DOHH2 (cell line): ENCODE results near the gene SMCO4.

ENCODE experiments used
- EZH2phosphoT487 ChIP-seq: fragments of 200-600 bp; sonication (generic); IDR thresholded peaks from 2 replicates; pipeline ENCODE4 v1.6.1; 2017; ENCODE audit warnings: borderline replicate concordance, mild to moderate bottlenecking, antibody characterized with exemption, low read length, moderate library complexity, mixed read lengths
- TF ChIP-seq, protein P1 (sequence below): fragments of 200-600 bp; sonication (generic); IDR thresholded peaks from one replicate; pipeline ENCODE4 v1.5.1; 2014; ENCODE audit warnings: antibody characterized with exemption, mild to moderate bottlenecking, low read depth, low read length; ENCODE audit not compliant: poor library complexity, severe bottlenecking

DNA sequence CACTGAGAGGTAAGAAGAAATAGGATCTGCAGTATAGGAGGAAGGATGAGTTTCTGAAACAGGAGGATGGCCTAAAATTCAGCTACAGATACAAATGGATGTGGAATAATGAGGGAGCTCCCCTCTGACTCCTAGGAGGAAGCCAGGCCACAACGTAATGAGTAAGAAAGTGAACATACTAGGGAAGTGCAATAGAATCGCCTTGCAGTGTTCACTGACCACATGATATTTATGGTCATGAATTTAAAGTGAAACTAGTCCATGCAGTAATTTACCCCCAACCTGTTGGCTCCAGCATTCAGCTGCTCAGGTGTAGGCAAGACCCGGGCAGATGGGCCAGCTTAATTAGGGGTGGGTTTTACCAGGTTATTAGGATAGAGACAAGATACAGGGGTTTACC, 110.9 kb downstream of the SMCO4 start:
- TF ChIP-seq, protein P1, sequence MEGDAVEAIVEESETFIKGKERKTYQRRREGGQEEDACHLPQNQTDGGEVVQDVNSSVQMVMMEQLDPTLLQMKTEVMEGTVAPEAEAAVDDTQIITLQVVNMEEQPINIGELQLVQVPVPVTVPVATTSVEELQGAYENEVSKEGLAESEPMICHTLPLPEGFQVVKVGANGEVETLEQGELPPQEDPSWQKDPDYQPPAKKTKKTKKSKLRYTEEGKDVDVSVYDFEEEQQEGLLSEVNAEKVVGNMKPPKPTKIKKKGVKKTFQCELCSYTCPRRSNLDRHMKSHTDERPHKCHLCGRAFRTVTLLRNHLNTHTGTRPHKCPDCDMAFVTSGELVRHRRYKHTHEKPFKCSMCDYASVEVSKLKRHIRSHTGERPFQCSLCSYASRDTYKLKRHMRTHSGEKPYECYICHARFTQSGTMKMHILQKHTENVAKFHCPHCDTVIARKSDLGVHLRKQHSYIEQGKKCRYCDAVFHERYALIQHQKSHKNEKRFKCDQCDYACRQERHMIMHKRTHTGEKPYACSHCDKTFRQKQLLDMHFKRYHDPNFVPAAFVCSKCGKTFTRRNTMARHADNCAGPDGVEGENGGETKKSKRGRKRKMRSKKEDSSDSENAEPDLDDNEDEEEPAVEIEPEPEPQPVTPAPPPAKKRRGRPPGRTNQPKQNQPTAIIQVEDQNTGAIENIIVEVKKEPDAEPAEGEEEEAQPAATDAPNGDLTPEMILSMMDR = no peak
- TF ChIP-seq EZH2phosphoT487 = no peak
